ENCODE data around the gene MAP2K3.
A peak's percentile ranks its signal among the peaks of the same experiment; 100 is the strongest.

Gene MAP2K3

GRCh38 chr17:21284319-21285163 is at the start of gene MAP2K3:
Gene MAP2K3 (plus strand): TSS chr17:21284711. CDS start chr17:21284921, 210 bp downstream.
- DNase-seq (ENCODE audit: low read depth, low spot score), result peak; percentile 87

GRCh38 chr17:21235921-21236320 is 48.6 kb upstream of the MAP2K3 start:
- DNase-seq (ENCODE audit: low read depth, low spot score), result no peak

- DNase-seq (ENCODE audit: low read depth, low spot score), result no peak
Observed at GRCh38 chr17:21239680-21240368, 44.7 kb upstream of the MAP2K3 start.

GRCh38 chr17:21240369-21241055 is 44.0 kb upstream of the MAP2K3 start:
- no peak for DNase-seq (ENCODE audit: low read depth, low spot score)

- DNase-seq (ENCODE audit: low read depth, low spot score), result no peak
Observed at GRCh38 chr17:21241564-21241963, 42.9 kb upstream of the MAP2K3 start.

GRCh38 chr17:21242026-21242697 is 42.3 kb upstream of the MAP2K3 start:
- DNase-seq (ENCODE audit: low read depth, low spot score), result no peak

- DNase-seq (ENCODE audit: low read depth, low spot score), result no peak
Observed at GRCh38 chr17:21242780-21243515, 41.6 kb upstream of the MAP2K3 start.

GRCh38 chr17:21243516-21244303 is 40.8 kb upstream of the MAP2K3 start:
- DNase-seq (ENCODE audit: low read depth, low spot score), result no peak

GRCh38 chr17:21245639-21246084 is 38.8 kb upstream of the MAP2K3 start:
- no peak for DNase-seq (ENCODE audit: low read depth, low spot score)

GRCh38 chr17:21246698-21247097 is 37.8 kb upstream of the MAP2K3 start:
- no peak for DNase-seq (ENCODE audit: low read depth, low spot score)

GRCh38 chr17:21247552-21248258 is 36.8 kb upstream of the MAP2K3 start:
- DNase-seq (ENCODE audit: low read depth, low spot score), result no peak

GRCh38 chr17:21248500-21248899 is 36.0 kb upstream of the MAP2K3 start:
- no peak for DNase-seq (ENCODE audit: low read depth, low spot score)

- no peak for DNase-seq (ENCODE audit: low read depth, low spot score)
Observed at GRCh38 chr17:21249086-21249795, 35.3 kb upstream of the MAP2K3 start.

GRCh38 chr17:21249920-21250703 is 34.4 kb upstream of the MAP2K3 start:
- no peak for DNase-seq (ENCODE audit: low read depth, low spot score)

GRCh38 chr17:21250854-21251253 is 33.7 kb upstream of the MAP2K3 start:
- no peak for DNase-seq (ENCODE audit: low read depth, low spot score)

- DNase-seq (ENCODE audit: low read depth, low spot score), result no peak
Observed at GRCh38 chr17:21251337-21252010, 33.0 kb upstream of the MAP2K3 start.

- no peak for DNase-seq (ENCODE audit: low read depth, low spot score)
Observed at GRCh38 chr17:21252289-21252795, 32.2 kb upstream of the MAP2K3 start.
